RKO (cell line): ENCODE data around the gene ATP13A2.

Experiments used
- DNase-seq: peaks from one replicate; pipeline ENCODE4 v3.0.0-alpha.2; 2016; ENCODE audit warnings: low spot score

The ATP13A2 gene

GRCh38 chr1:17011439-17012307 lies at the start of gene ATP13A2:
Gene ATP13A2 (minus strand): TSS chr1:17011928. CDS start chr1:17011738, 190 bp downstream.
- DNase-seq: peak; percentile 69

- DNase-seq: no peak
Measured at GRCh38 chr1:17061486-17061885, 49.8 kb upstream of the ATP13A2 start.

- DNase-seq: no peak
Measured at GRCh38 chr1:17060306-17060749, 48.6 kb upstream of the ATP13A2 start.

- peak; percentile 58 for DNase-seq
Measured at GRCh38 chr1:17059391-17060305, 47.9 kb upstream of the ATP13A2 start.

GRCh38 chr1:17056551-17056950 lies 44.8 kb upstream of the ATP13A2 start:
- no peak for DNase-seq

GRCh38 chr1:17055801-17056200 lies 44.1 kb upstream of the ATP13A2 start:
- no peak for DNase-seq

- DNase-seq: peak; percentile 95
Measured at GRCh38 chr1:17053685-17054410, 42.1 kb upstream of the ATP13A2 start, which contains the start of gene SDHB. Gene SDHB (minus strand): TSS chr1:17054032. CDS start chr1:17054019, 13 bp downstream.

- DNase-seq: peak; percentile 19
Measured at GRCh38 chr1:17053086-17053684, 41.5 kb upstream of the ATP13A2 start.

GRCh38 chr1:17052641-17053040 lies 40.9 kb upstream of the ATP13A2 start:
- no peak for DNase-seq

- DNase-seq: no peak
Measured at GRCh38 chr1:17052038-17052437, 40.3 kb upstream of the ATP13A2 start.

GRCh38 chr1:17047924-17048323 lies 36.2 kb upstream of the ATP13A2 start:
- DNase-seq: no peak

GRCh38 chr1:17046334-17046657 lies 34.6 kb upstream of the ATP13A2 start:
- DNase-seq: no peak

GRCh38 chr1:17045634-17046333 lies 34.1 kb upstream of the ATP13A2 start:
- peak; percentile 81 for DNase-seq

GRCh38 chr1:17045150-17045549 lies 33.4 kb upstream of the ATP13A2 start:
- no peak for DNase-seq

GRCh38 chr1:17043676-17044075 lies 31.9 kb upstream of the ATP13A2 start:
- DNase-seq: no peak

- DNase-seq: no peak
Measured at GRCh38 chr1:17040135-17040534, 28.4 kb upstream of the ATP13A2 start.

GRCh38 chr1:17039522-17039921 lies 27.8 kb upstream of the ATP13A2 start:
- DNase-seq: no peak

GRCh38 chr1:17033481-17033880 lies 21.8 kb upstream of the ATP13A2 start:
- no peak for DNase-seq

GRCh38 chr1:17032741-17033140 lies 21.0 kb upstream of the ATP13A2 start:
- no peak for DNase-seq

GRCh38 chr1:17031436-17031835 lies 19.7 kb upstream of the ATP13A2 start:
- no peak for DNase-seq

- no peak for DNase-seq
Measured at GRCh38 chr1:17030206-17030605, 18.5 kb upstream of the ATP13A2 start.
